H1 (cell line): ENCODE data around the gene FAM167B.

Experiments used
- CEBPB ChIP-seq: IDR thresholded peaks from 2 replicates; pipeline ENCODE4 v1.6.1; 2012; ENCODE audit warnings: low read depth, low read length
- CHD1 ChIP-seq: IDR thresholded peaks from 2 replicates; pipeline ENCODE4 v1.6.1; 2012; ENCODE audit warnings: low read depth, low read length, improper control_type of control experiment
- CHD2 ChIP-seq: IDR thresholded peaks from 2 replicates; pipeline ENCODE4 v1.6.1; 2012; ENCODE audit warnings: low read length, improper control_type of control experiment
- CREB1 ChIP-seq: IDR thresholded peaks from 2 replicates; pipeline ENCODE4 v1.6.1; 2012; ENCODE audit warnings: inconsistent platforms
- EGR1 ChIP-seq: IDR thresholded peaks from 2 replicates; pipeline ENCODE4 v1.6.1; 2011; ENCODE audit warnings: low read depth, low read length, borderline replicate concordance
- EP300 ChIP-seq, 2 experiments: IDR thresholded peaks; 1 replicate in 1 of 2; 2 replicates in 1 of 2; pipeline ENCODE4 v1.6.1; 2011 to 2012; ENCODE audit warnings: low read depth in 2 of 2, low read length in 2 of 2, mild to moderate bottlenecking in 2 of 2, borderline replicate concordance in 1 of 2, inconsistent platforms in 1 of 2, moderate library complexity in 1 of 2
- EZH2 ChIP-seq: fragments of 200-600 bp; sonication (generic); IDR thresholded peaks from 2 replicates; pipeline ENCODE4 v1.7.1; 2012; ENCODE audit warnings: low read depth, mild to moderate bottlenecking, moderate library complexity, low read length, inconsistent platforms; ENCODE audit not compliant: severe bottlenecking
- JUN ChIP-seq: IDR thresholded peaks from 2 replicates; pipeline ENCODE4 v1.6.1; 2011; ENCODE audit warnings: low read depth, mild to moderate bottlenecking, improper control_type of control experiment, low read length
- JUND ChIP-seq: IDR thresholded peaks from 2 replicates; pipeline ENCODE4 v1.6.1; 2011; ENCODE audit warnings: mild to moderate bottlenecking, improper control_type of control experiment, low read length
- KDM1A ChIP-seq: fragments of 200-600, 300-600 bp; sonication (generic); IDR thresholded peaks from 2 replicates; pipeline ENCODE4 v1.7.1; 2016; ENCODE audit warnings: mild to moderate bottlenecking, low read length, borderline replicate concordance
- MAFK ChIP-seq: IDR thresholded peaks from 2 replicates; pipeline ENCODE4 v1.6.1; 2012; ENCODE audit warnings: low read depth, mild to moderate bottlenecking, improper control_type of control experiment, low read length
- POLR2A ChIP-seq, 2 experiments: IDR thresholded peaks; 1 replicate in 1 of 2; 2 replicates in 1 of 2; pipeline ENCODE4 v1.6.1; 2011; ENCODE audit warnings: low read depth in 2 of 2, low read length in 2 of 2, mild to moderate bottlenecking in 2 of 2; ENCODE audit errors: control extremely low read depth in 1 of 2
- POLR2AphosphoS5 ChIP-seq: IDR thresholded peaks from 2 replicates; pipeline ENCODE4 v1.6.1; 2011; ENCODE audit warnings: low read depth, low read length
- TF ChIP-seq, protein P1 (sequence below), 3 experiments: IDR thresholded peaks; 1 replicate in 2 of 3; 2 replicates in 1 of 3; pipeline versions ENCODE4 v1.5.1 to v1.6.1; 2011; ENCODE audit warnings: low read length in 3 of 3, mild to moderate bottlenecking in 3 of 3, inconsistent platforms in 2 of 3, low read depth in 1 of 3, moderate library complexity in 1 of 3; ENCODE audit not compliant: insufficient read depth in 1 of 3; ENCODE audit errors: control extremely low read depth in 1 of 3

DNA sequence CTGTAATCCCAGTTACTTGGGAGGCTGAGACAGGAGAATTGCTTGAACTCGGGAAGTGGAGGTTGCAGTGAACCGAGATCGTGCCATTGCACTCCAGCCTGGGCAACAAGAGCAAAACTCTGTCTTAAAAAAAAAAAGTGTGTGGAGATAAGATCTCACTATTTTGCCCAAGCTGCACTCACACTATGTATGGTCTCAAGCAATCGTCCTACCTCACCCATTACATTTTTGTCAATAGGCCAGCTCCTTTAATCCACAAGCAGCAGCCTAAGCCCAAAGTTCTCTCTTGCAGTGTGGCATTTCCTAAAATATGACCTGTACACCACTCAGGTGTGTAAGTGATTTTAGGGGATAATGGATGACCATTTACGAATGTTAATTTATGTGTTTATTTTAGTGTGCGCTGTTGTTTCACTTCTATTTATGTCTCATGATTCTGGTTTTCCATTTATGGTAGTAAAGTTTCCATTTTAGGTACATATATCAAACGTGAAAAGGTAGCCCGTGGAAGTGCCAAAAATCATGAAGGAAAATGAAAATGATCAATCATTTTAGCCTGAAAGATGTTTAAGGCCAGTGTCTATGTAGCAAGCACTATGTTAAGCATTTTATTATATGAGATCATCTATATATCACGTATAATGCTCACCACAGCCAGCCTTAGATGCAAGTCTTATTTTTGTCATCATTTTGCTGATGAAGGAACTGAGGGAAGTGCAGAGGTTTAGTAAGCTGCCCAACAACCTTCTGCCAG, 9.6 kb downstream of the FAM167B start:
- TF ChIP-seq, protein P1, sequence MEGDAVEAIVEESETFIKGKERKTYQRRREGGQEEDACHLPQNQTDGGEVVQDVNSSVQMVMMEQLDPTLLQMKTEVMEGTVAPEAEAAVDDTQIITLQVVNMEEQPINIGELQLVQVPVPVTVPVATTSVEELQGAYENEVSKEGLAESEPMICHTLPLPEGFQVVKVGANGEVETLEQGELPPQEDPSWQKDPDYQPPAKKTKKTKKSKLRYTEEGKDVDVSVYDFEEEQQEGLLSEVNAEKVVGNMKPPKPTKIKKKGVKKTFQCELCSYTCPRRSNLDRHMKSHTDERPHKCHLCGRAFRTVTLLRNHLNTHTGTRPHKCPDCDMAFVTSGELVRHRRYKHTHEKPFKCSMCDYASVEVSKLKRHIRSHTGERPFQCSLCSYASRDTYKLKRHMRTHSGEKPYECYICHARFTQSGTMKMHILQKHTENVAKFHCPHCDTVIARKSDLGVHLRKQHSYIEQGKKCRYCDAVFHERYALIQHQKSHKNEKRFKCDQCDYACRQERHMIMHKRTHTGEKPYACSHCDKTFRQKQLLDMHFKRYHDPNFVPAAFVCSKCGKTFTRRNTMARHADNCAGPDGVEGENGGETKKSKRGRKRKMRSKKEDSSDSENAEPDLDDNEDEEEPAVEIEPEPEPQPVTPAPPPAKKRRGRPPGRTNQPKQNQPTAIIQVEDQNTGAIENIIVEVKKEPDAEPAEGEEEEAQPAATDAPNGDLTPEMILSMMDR (IDR thresholded peaks at IDR 0.05; ENCODE audit: control extremely low read depth in 1 of 3, insufficient read depth in 1 of 3, low read depth in 1 of 3, low read length in 3 of 3), result no peak
- TF ChIP-seq JUN, result no peak
- TF ChIP-seq JUND, result no peak
- no peak for TF ChIP-seq EZH2
- no peak for TF ChIP-seq POLR2A (IDR thresholded peaks at IDR 0.05; ENCODE audit: control extremely low read depth in 1 of 2, low read depth in 2 of 2, low read length in 2 of 2)
- TF ChIP-seq POLR2AphosphoS5, result no peak
- no peak for TF ChIP-seq CHD2
- no peak for TF ChIP-seq CHD1
- TF ChIP-seq KDM1A, result no peak
- no peak for TF ChIP-seq MAFK
- no peak for TF ChIP-seq EP300 (IDR thresholded peaks at IDR 0.05; ENCODE audit: borderline replicate concordance in 1 of 2, low read depth in 2 of 2, low read length in 2 of 2)
- no peak for TF ChIP-seq EGR1
- TF ChIP-seq CEBPB, result no peak
- no peak for TF ChIP-seq CREB1
